ENCODE measurements around the gene KRTAP5-2. TPM values are rescaled to one million over a fixed set of nuclear protein-coding genes. Genes with fewer than 3 reads are reported as not detected.

KRTAP5-2 gene
- polyA plus RNA-seq, 3 donors, result not detected

DNA sequence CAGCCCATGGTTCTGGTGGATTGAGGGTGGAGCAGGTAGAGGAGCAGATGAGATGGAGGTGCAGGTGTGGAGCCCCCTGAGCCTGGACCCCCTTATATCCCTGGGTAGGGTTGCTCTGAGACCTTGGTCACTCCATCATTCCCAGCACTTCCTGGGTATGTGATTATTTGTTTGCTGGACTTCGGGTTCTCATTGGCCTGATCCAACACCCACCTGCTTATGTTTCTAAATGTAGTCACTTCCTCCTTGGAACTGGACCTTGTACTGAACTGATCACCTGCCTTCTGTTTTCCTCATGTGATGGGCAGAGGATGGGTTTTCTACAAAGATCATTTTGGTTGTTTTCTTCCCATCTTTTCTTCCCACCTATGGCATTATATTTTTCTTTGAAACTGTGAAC lies 24.0 kb upstream of the KRTAP5-2 start, which contains the start of gene KRTAP5-4:
Gene KRTAP5-4 (minus strand): TSS at position 53 of the 400 bp plus-strand sequence. CDS start 45 bp downstream, at position 8.
- peaks cover 0 to 6% (median 0%) of the 10 kb centered on the region in 7 donors for H3K9me3 Mint-ChIP-seq
- no peaks in the 10 kb centered on the region for H3K4me1 ChIP-seq (ENCODE audit: control insufficient read depth in 1 of 2, insufficient read depth in 2 of 2, low read length in 2 of 2)
- DNase-seq, result no peak
- H3K9ac ChIP-seq (ENCODE audit: insufficient read depth, low read length, poor library complexity, severe bottlenecking), result no peak within 1 kb of the TSS
- no peaks in the 10 kb centered on the region for H3K27me3 ChIP-seq (ENCODE audit: control insufficient read depth in 2 of 2, insufficient read depth in 2 of 2, low read length in 2 of 2)
- no peaks in the 10 kb centered on the region for H3K36me3 Mint-ChIP-seq
- TF ChIP-seq, protein P1, sequence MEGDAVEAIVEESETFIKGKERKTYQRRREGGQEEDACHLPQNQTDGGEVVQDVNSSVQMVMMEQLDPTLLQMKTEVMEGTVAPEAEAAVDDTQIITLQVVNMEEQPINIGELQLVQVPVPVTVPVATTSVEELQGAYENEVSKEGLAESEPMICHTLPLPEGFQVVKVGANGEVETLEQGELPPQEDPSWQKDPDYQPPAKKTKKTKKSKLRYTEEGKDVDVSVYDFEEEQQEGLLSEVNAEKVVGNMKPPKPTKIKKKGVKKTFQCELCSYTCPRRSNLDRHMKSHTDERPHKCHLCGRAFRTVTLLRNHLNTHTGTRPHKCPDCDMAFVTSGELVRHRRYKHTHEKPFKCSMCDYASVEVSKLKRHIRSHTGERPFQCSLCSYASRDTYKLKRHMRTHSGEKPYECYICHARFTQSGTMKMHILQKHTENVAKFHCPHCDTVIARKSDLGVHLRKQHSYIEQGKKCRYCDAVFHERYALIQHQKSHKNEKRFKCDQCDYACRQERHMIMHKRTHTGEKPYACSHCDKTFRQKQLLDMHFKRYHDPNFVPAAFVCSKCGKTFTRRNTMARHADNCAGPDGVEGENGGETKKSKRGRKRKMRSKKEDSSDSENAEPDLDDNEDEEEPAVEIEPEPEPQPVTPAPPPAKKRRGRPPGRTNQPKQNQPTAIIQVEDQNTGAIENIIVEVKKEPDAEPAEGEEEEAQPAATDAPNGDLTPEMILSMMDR (IDR thresholded peaks at IDR 0.05), result no peak
- no peak within 1 kb of the TSS for H3K27ac ChIP-seq (ENCODE audit: low read depth in 1 of 2, low read length in 2 of 2)
- peaks cover 10 to 36% (median 26%) of the 10 kb centered on the region in 3 donors for H3K27me3 Mint-ChIP-seq (ENCODE audit: low read depth in 3 of 3)
- H3K79me2 ChIP-seq (ENCODE audit: insufficient read depth, low read length), result no peaks in the 10 kb centered on the region
- H3K36me3 ChIP-seq (replicated peaks in 1 of 2; ENCODE audit: control insufficient read depth in 1 of 2, insufficient read depth in 2 of 2, low read length in 2 of 2), result no peaks in the 10 kb centered on the region
- no CpG with 5 or more reads among the region's 1 CpG for WGBS (ENCODE audit: insufficient coverage)
- H2AFZ ChIP-seq (ENCODE audit: insufficient read depth, low read depth, low read length, poor library complexity, severe bottlenecking), result no peak within 1 kb of the TSS
- H3K4me1 Mint-ChIP-seq, result no peaks in the 10 kb centered on the region
- peaks cover 0 to 4% of the 10 kb centered on the region in 2 donors for H3K9me3 ChIP-seq (replicated peaks in 1 of 2; ENCODE audit: control insufficient read depth in 1 of 2, insufficient read depth in 1 of 2, low read length in 2 of 2)
- intact Hi-C loops (cut with micrococcal nuclease), result no loop called here
- no peak within 1 kb of the TSS for H3K27ac Mint-ChIP-seq
- H3K4me3 Mint-ChIP-seq, result no peak within 1 kb of the TSS
- H4K20me1 ChIP-seq (ENCODE audit: insufficient read depth, low read length), result no peaks in the 10 kb centered on the region
- no peak within 1 kb of the TSS for H3K4me2 ChIP-seq (replicated peaks; ENCODE audit: extremely low read depth, low read length, poor library complexity, severe bottlenecking)
- H3K4me3 ChIP-seq (replicated peaks in 1 of 3; ENCODE audit: low read depth in 2 of 3, low read length in 3 of 3), result no peak within 1 kb of the TSS

DNA sequence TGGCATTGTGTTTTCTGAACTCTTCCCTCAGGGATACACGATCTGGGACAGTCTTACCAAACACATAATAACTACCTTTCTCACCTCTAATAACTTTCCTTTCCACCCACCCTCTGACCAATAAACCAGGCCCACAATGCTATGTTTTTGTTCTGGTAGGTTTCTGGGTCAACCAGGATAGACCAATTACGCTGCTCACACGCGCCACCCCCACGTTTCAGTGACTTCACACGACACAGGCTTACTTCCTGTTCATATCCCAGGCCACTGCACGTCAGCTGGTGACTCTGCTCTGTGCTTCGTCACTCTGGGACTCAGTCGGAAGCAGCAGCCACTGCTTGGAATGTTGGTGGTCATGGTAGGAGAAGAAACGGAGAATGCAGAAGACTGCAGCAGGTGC lies 21.4 kb upstream of the KRTAP5-2 start:
- Histone ChIP-seq H3K27ac (ENCODE audit: low read depth in 1 of 2, low read length in 2 of 2) (no peak overlapping the region), H3K4me1 (ENCODE audit: control insufficient read depth in 1 of 2, insufficient read depth in 2 of 2, low read length in 2 of 2) (no peaks in the 10 kb centered on the region), H3K4me3 (replicated peaks in 1 of 3; ENCODE audit: low read depth in 2 of 3, low read length in 3 of 3) (no peak overlapping the region), H2AFZ (ENCODE audit: insufficient read depth, low read depth, low read length, poor library complexity, severe bottlenecking) (no peak overlapping the region), H3K9ac (ENCODE audit: insufficient read depth, low read length, poor library complexity, severe bottlenecking) (no peak overlapping the region), H3K9me3 (replicated peaks in 1 of 2; ENCODE audit: control insufficient read depth in 1 of 2, insufficient read depth in 1 of 2, low read length in 2 of 2) (peaks cover 0 to 4% of the 10 kb centered on the region in 2 donors), H3K79me2 (ENCODE audit: insufficient read depth, low read length) (no peaks in the 10 kb centered on the region), H3K27me3 (ENCODE audit: control insufficient read depth in 2 of 2, insufficient read depth in 2 of 2, low read length in 2 of 2) (no peaks in the 10 kb centered on the region), H3K36me3 (replicated peaks in 1 of 2; ENCODE audit: control insufficient read depth in 1 of 2, insufficient read depth in 2 of 2, low read length in 2 of 2) (no peaks in the 10 kb centered on the region), H4K20me1 (ENCODE audit: insufficient read depth, low read length) (no peaks in the 10 kb centered on the region), H3K4me2 (replicated peaks; ENCODE audit: extremely low read depth, low read length, poor library complexity, severe bottlenecking) (no peak overlapping the region)
- TF ChIP-seq, protein P1 (IDR thresholded peaks at IDR 0.05), result no peak
- peak in 1 of 3 donors; percentile 16 for DNase-seq
- H3K36me3 Mint-ChIP-seq, result no peaks in the 10 kb centered on the region
- WGBS (ENCODE audit: insufficient coverage), result 65% methylated on average over 4 of the region's 10 CpGs
- no peak overlapping the region for H3K27ac Mint-ChIP-seq
- intact Hi-C loops (cut with micrococcal nuclease), result no loop called here
- H3K27me3 Mint-ChIP-seq (ENCODE audit: low read depth in 3 of 3), result peaks cover 16 to 31% (median 19%) of the 10 kb centered on the region in 3 donors
- peaks cover 0 to 6% (median 0%) of the 10 kb centered on the region in 7 donors for H3K9me3 Mint-ChIP-seq
- peak overlapping the region in 1 of 2 donors; percentile 47 for H3K4me3 Mint-ChIP-seq
- H3K4me1 Mint-ChIP-seq, result no peaks in the 10 kb centered on the region

All from CD14-positive monocyte (primary cell).